A549 (cell line): ENCODE results near the gene RNF4. TPM values are rescaled to one million over a fixed set of nuclear protein-coding genes. Genes with fewer than 3 reads are reported as not detected.

ENCODE experiments used
- ATAC-seq, 2 experiments: fragments of 200-7000 bp in 1 of 2; fragments of >200 bp in 1 of 2; cut with Nextera tagmentation in 1 of 2; cut with Tn5 transposase in 1 of 2; 3 replicates each; pipeline versions ENCODE4 v1.8.0 to v1.9.1; 2018 to 2020; ENCODE audit warnings: mild to moderate bottlenecking in 1 of 2, moderate library complexity in 1 of 2
- CTCF ChIA-PET: fragments of 300-600 bp; sonication (Branson Sonifier 250); formaldehyde crosslinking; extraction: SDS; loops from one replicate; lab custom pipeline; 2021; ENCODE audit warnings: antibody characterized with exemption, inconsistent platforms; lab: Yijun Ruan, JAX
- POLR2A ChIA-PET: fragments of 350-600 bp; formaldehyde crosslinking; extraction: SDS; loops from one replicate; lab custom pipeline; 2021; ENCODE audit warnings: antibody characterized with exemption, inconsistent platforms; lab: Yijun Ruan, JAX
- DNase-seq, 2 experiments: peaks; one replicate each; pipeline versions ENCODE4 v3.0.0 to v3.0.0-alpha.2; 2011 to 2016; ENCODE audit warnings: low read depth in 1 of 2, low spot score in 1 of 2
- FAIRE-seq: peaks from 2 replicates; lab custom pipeline; 2011; peaks lifted over from hg19 to GRCh38; lab: Jason Lieb, UNC
- H3K27ac ChIP-seq, 2 experiments: fragments of >200 bp; sonication (Bioruptor Twin); formaldehyde crosslinking; 3 replicates each; pipeline ENCODE4 v1.5.1; 2016 to 2017
- H3K4me1 ChIP-seq: fragments of >200 bp; sonication (Bioruptor Twin); formaldehyde crosslinking; 3 replicates; pipeline ENCODE4 v1.6.1; 2016
- H3K4me2 ChIP-seq: fragments of >200 bp; sonication (Bioruptor Twin); formaldehyde crosslinking; 3 replicates; pipeline ENCODE4 v1.6.1; 2016
- H3K4me3 ChIP-seq: fragments of >200 bp; sonication (Bioruptor Twin); formaldehyde crosslinking; 3 replicates; pipeline ENCODE4 v1.5.1; 2016
- H3K9me3 ChIP-seq: fragments of >200 bp; sonication (Bioruptor Twin); formaldehyde crosslinking; 3 replicates; pipeline ENCODE4 v1.6.1; 2016
- ATOH8 ChIP-seq: fragments of 250-450 bp; sonication (Bioruptor Pico); IDR thresholded peaks from 2 replicates; pipeline ENCODE4 v1.5.0; 2020; ENCODE audit warnings: low read depth, mild to moderate bottlenecking, moderate library complexity
- BCL3 ChIP-seq: fragments of >200 bp; sonication (Bioruptor Twin); formaldehyde crosslinking; IDR thresholded peaks from 3 replicates; pipeline ENCODE4 v1.6.1; 2016
- CBX2 ChIP-seq: fragments of 200-600 bp; sonication (generic); IDR thresholded peaks from 2 replicates; pipeline ENCODE4 v1.6.1; 2016; ENCODE audit warnings: low read depth, mild to moderate bottlenecking, borderline replicate concordance
- CBX8 ChIP-seq: fragments of 200-600 bp; sonication (generic); IDR thresholded peaks from 2 replicates; pipeline ENCODE4 v1.6.1; 2016
- CHD2 ChIP-seq: fragments of 150-350 bp; IDR thresholded peaks from 2 replicates; pipeline ENCODE4 v1.6.1; 2014; ENCODE audit warnings: low read length; ENCODE audit not compliant: partially characterized antibody
- CHD4 ChIP-seq: fragments of 200-600 bp; sonication (generic); IDR thresholded peaks from 2 replicates; pipeline ENCODE4 v1.6.1; 2016; ENCODE audit warnings: antibody characterized with exemption, mild to moderate bottlenecking, borderline replicate concordance
- CTCF ChIP-seq: fragments of >200 bp; sonication (Bioruptor Twin); formaldehyde crosslinking; IDR thresholded peaks from 3 replicates; pipeline ENCODE4 v1.5.1; 2016
- E2F6 ChIP-seq: IDR thresholded peaks from 2 replicates; pipeline ENCODE4 v1.6.1; 2012; ENCODE audit warnings: low read depth, borderline replicate concordance
- EP300 ChIP-seq, 2 experiments: fragments of >200 bp; sonication (Bioruptor Twin); formaldehyde crosslinking; IDR thresholded peaks; 2 replicates in 1 of 2; 3 replicates in 1 of 2; pipeline ENCODE4 v1.6.1; 2016 to 2017
- FOSB ChIP-seq: fragments of 250-450 bp; sonication (Bioruptor Pico); IDR thresholded peaks from 2 replicates; pipeline ENCODE4 v1.5.0; 2020; ENCODE audit warnings: mild to moderate bottlenecking, moderate library complexity
- FOSL2 ChIP-seq, 2 experiments: fragments of 450-650 bp in 1 of 2; fragments of >200 bp in 1 of 2; sonication (Bioruptor Twin) in 1 of 2; formaldehyde crosslinking; IDR thresholded peaks; 2 replicates each; pipeline versions ENCODE4 v1.5.0 to v1.6.1; 2016 to 2020; ENCODE audit warnings: mild to moderate bottlenecking in 1 of 2, moderate library complexity in 1 of 2
- HDAC2 ChIP-seq: fragments of 200-600 bp; sonication (generic); IDR thresholded peaks from 2 replicates; pipeline ENCODE4 v1.6.1; 2016
- HES2 ChIP-seq: fragments of >200 bp; sonication (Bioruptor Twin); formaldehyde crosslinking; IDR thresholded peaks from 2 replicates; pipeline ENCODE4 v1.6.1; 2016
- HEYL ChIP-seq: fragments of 250-450 bp; sonication (Bioruptor Pico); IDR thresholded peaks from 2 replicates; pipeline ENCODE4 v1.8.0; 2021; ENCODE audit warnings: mild to moderate bottlenecking, moderate library complexity
- HMGXB4 ChIP-seq: fragments of 250-450 bp; sonication (Bioruptor Pico); IDR thresholded peaks from 2 replicates; pipeline ENCODE4 v1.5.0; 2021; ENCODE audit warnings: mild to moderate bottlenecking, moderate library complexity, borderline replicate concordance
- HOXB13 ChIP-seq: fragments of 250-450 bp; sonication (Bioruptor Pico); IDR thresholded peaks from 2 replicates; pipeline ENCODE4 v1.5.0; 2020; ENCODE audit warnings: low read depth, mild to moderate bottlenecking, moderate library complexity
- HOXB5 ChIP-seq: fragments of 250-450 bp; sonication (Bioruptor Pico); IDR thresholded peaks from 2 replicates; pipeline ENCODE4 v1.5.0; 2020; ENCODE audit warnings: mild to moderate bottlenecking, moderate library complexity
- KDM1A ChIP-seq: fragments of 200-600 bp; sonication (generic); IDR thresholded peaks from 2 replicates; pipeline ENCODE4 v1.6.1; 2016; ENCODE audit warnings: low read depth, mild to moderate bottlenecking
- KDM5A ChIP-seq: fragments of 200-600 bp; sonication (generic); IDR thresholded peaks from 2 replicates; pipeline ENCODE4 v1.6.1; 2016; ENCODE audit warnings: antibody characterized with exemption, mild to moderate bottlenecking
- PBX3 ChIP-seq: IDR thresholded peaks from 2 replicates; pipeline ENCODE4 v1.6.1; 2012
- PHF8 ChIP-seq: fragments of 200-600 bp; sonication (generic); IDR thresholded peaks from 2 replicates; pipeline ENCODE4 v1.6.1; 2016; ENCODE audit warnings: low read depth, mild to moderate bottlenecking, antibody characterized with exemption, moderate library complexity, borderline replicate concordance
- RAD21 ChIP-seq, 2 experiments: fragments of >200 bp in 1 of 2; sonication (Bioruptor Twin) in 1 of 2; formaldehyde crosslinking in 1 of 2; IDR thresholded peaks in 1 of 2; conservative IDR thresholded peaks in 1 of 2; 2 replicates in 1 of 2; 3 replicates in 1 of 2; pipeline ENCODE4 v1.6.1; 2012 to 2018; ENCODE audit warnings: inconsistent platforms in 1 of 2
- RNF2 ChIP-seq: fragments of 200-600 bp; sonication (generic); IDR thresholded peaks from 2 replicates; pipeline ENCODE4 v1.6.1; 2016; ENCODE audit warnings: low read depth, mild to moderate bottlenecking, antibody characterized with exemption, moderate library complexity, borderline replicate concordance
- SREBF2 ChIP-seq: fragments of 450-650 bp; IDR thresholded peaks from 2 replicates; pipeline ENCODE4 v1.6.1; 2014; ENCODE audit warnings: mild to moderate bottlenecking, moderate library complexity
- TP53 ChIP-seq: fragments of 250-450 bp; sonication (Bioruptor Pico); IDR thresholded peaks from 2 replicates; pipeline ENCODE4 v1.5.0; 2021; ENCODE audit warnings: mild to moderate bottlenecking, moderate library complexity
- ZFP36 ChIP-seq: fragments of 450-650 bp; IDR thresholded peaks from 2 replicates; pipeline ENCODE4 v1.6.1; 2014; ENCODE audit warnings: borderline replicate concordance; ENCODE audit not compliant: partially characterized antibody
- ZNF302 ChIP-seq: fragments of 250-450 bp; sonication (Bioruptor Pico); IDR thresholded peaks from 2 replicates; pipeline ENCODE4 v1.9.0; 2021; ENCODE audit warnings: inconsistent platforms, mild to moderate bottlenecking, moderate library complexity
- WGBS: methylation state at CpG from one replicate; pipeline ENCODE4 v1.1.6; 2017; ENCODE audit errors: missing lambda C conversion rate; 5-methylcytosine and 5-hydroxymethylcytosine counted together
- polyA plus RNA-seq, 4 experiments: library from polyadenylated mRNA; depleted of rRNA in 3 of 4; stranded (reverse); fragments of >200 nt; fragmentation: RNase III in 1 of 4; extraction: RNeasy Plus Mini Kit Qiagen cat#74134 plus additional on column Dnase treatment in 1 of 4; gene quantifications; 2 replicates in 3 of 4; 3 replicates in 1 of 4; pipeline ENCODE4 v1.2.3, GENCODE V29; 2011 to 2017

The RNF4 gene
- polyA plus RNA-seq, 2 of the 4 experiments (the other 2 are of a cell fraction): 65.8 to 93.5 TPM

- TF ChIP-seq HEYL (no peak), HOXB13 (CRISPR knock-in tag) (no peak), RNF2 (no peak), FOSL2 (IDR thresholded peaks at IDR 0.05) (no peak), FOSL2 (CRISPR knock-in tag; IDR thresholded peaks at IDR 0.05) (no peak), KDM1A (no peak), TP53 (CRISPR knock-in tag) (no peak), BCL3 (no peak), E2F6 (no peak), KDM5A (no peak), CBX8 (no peak), ATOH8 (CRISPR knock-in tag) (no peak), PHF8 (no peak), ZNF302 (CRISPR knock-in tag) (no peak), PBX3 (no peak)
- ChIA-PET POLR2A (no interaction called here), CTCF (no interaction called here)
- ATAC-seq (no peak), FAIRE-seq (no peak), DNase-seq (no peak)
- Histone ChIP-seq H3K9me3 (no peaks in the 10 kb centered on the region), H3K4me1 (no peaks in the 10 kb centered on the region; the same call in 2 of the 3 replicates), H3K27ac (no peak overlapping the region), H3K4me2 (no peak overlapping the region), H3K4me3 (no peak overlapping the region)
Measured at GRCh38 chr4:2551118-2551517, 82.2 kb downstream of the RNF4 start.

- Histone ChIP-seq H3K27ac (no peak overlapping the region), H3K4me1 (no peaks in the 10 kb centered on the region; the same call in 2 of the 3 replicates), H3K4me2 (no peak overlapping the region), H3K4me3 (no peak overlapping the region), H3K9me3 (no peaks in the 10 kb centered on the region)
- ATAC-seq: no peak
- no peak for DNase-seq
- TF ChIP-seq EP300 (IDR thresholded peaks at IDR 0.05): no peak
- no peak for TF ChIP-seq CBX2
- TF ChIP-seq E2F6: no peak
- TF ChIP-seq CHD4: no peak
- TF ChIP-seq RAD21 (conservative IDR thresholded peaks at IDR 0.05 in 1 of 2, IDR thresholded peaks at IDR 0.05 in 1 of 2): no peak
- no peak for TF ChIP-seq FOSB (CRISPR knock-in tag)
- TF ChIP-seq HOXB5 (CRISPR knock-in tag): no peak
- TF ChIP-seq CHD2: no peak
- TF ChIP-seq CTCF: no peak
- TF ChIP-seq SREBF2: no peak
- TF ChIP-seq ZFP36: no peak
- TF ChIP-seq HES2: no peak
- no peak for TF ChIP-seq HMGXB4
- no peak for TF ChIP-seq HOXB13 (CRISPR knock-in tag)
- TF ChIP-seq HDAC2: no peak
- WGBS: 92% methylated on average over 11 of the region's 11 CpGs
- no peak for FAIRE-seq
- ChIA-PET POLR2A (no interaction called here), CTCF (interaction anchor here (0.7 kb wide), 1 partner anchor 51 kb away, joined by 4 read pairs; no protein-coding TSS in a partner anchor)
Measured at GRCh38 chr4:2552806-2553205, 83.9 kb downstream of the RNF4 start.
